ENCODE measurements around the gene SLC16A11. TPM values are rescaled to one million over a fixed set of nuclear protein-coding genes. Genes with fewer than 3 reads are reported as not detected.
"Not testable (repeated sequence)": the region's sequence is repeated elsewhere in the genome, so short reads cannot be mapped to it uniquely, and the experiment has no call there.

The SLC16A11 gene
- total RNA-seq, 1 donor from 2014 or later: 0.47 TPM

DNA sequence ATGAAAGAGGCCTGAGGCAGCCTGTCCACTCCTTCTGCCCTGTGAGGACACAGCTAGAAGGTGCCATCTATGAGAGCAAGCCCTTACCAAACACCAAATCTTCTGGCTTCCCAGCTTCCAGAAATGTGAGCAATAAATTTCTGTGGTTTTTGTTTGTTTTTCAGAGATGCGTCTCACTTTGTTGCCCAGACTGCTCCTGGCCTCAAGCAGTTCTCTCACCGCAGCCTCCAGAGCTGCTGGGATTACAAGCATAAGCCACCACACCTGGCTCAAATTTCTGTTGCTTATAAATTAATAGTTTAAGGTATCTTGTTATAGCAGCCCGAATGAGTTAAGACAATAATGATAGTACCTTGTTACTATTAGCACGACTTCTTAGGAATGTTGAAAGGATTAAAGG, 12.5 kb upstream of the SLC16A11 start:
- H3K27ac Mint-ChIP-seq (ENCODE audit: unreplicated experiment): no peak overlapping the region
- H3K9me3 Mint-ChIP-seq (ENCODE audit: low read depth): no peaks in the 10 kb centered on the region
- H3K36me3 Mint-ChIP-seq (ENCODE audit: low read depth): no peaks in the 10 kb centered on the region
- peaks cover 10% of the 10 kb centered on the region for H3K4me1 Mint-ChIP-seq (ENCODE audit: low read depth)
- H3K27me3 Mint-ChIP-seq (ENCODE audit: low read depth): peaks cover 3% of the 10 kb centered on the region
- H3K4me3 Mint-ChIP-seq (ENCODE audit: unreplicated experiment): no peak overlapping the region
- DNase-seq (ENCODE audit: low spot score): no peak
- TF ChIP-seq, protein P1, sequence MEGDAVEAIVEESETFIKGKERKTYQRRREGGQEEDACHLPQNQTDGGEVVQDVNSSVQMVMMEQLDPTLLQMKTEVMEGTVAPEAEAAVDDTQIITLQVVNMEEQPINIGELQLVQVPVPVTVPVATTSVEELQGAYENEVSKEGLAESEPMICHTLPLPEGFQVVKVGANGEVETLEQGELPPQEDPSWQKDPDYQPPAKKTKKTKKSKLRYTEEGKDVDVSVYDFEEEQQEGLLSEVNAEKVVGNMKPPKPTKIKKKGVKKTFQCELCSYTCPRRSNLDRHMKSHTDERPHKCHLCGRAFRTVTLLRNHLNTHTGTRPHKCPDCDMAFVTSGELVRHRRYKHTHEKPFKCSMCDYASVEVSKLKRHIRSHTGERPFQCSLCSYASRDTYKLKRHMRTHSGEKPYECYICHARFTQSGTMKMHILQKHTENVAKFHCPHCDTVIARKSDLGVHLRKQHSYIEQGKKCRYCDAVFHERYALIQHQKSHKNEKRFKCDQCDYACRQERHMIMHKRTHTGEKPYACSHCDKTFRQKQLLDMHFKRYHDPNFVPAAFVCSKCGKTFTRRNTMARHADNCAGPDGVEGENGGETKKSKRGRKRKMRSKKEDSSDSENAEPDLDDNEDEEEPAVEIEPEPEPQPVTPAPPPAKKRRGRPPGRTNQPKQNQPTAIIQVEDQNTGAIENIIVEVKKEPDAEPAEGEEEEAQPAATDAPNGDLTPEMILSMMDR (IDR thresholded peaks at IDR 0.05): no peak

DNA sequence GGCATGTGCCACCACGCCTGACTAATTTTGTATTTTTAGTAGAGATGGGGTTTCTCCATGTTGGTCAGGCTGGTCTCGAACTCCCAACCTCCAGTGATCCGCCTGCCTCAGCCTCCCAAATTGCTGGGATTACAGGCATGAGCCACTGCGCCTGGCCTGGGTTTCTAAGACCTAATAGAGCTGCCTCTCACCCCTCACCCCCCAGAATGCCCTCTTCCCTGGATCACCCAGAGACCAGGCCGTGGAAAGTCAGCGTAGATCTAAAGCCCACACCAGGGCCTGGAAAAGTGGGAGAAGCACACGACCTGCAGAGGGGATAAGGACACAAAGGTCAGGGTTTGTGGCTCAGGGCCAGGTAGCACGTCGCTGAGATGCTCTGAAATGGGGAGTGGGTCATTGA, 6.7 kb upstream of the SLC16A11 start:
- H3K27ac Mint-ChIP-seq (ENCODE audit: unreplicated experiment); H3K4me3 Mint-ChIP-seq (ENCODE audit: unreplicated experiment); H3K27me3 Mint-ChIP-seq (ENCODE audit: low read depth); DNase-seq (ENCODE audit: low spot score); H3K9me3 Mint-ChIP-seq (ENCODE audit: low read depth); H3K36me3 Mint-ChIP-seq (ENCODE audit: low read depth): not testable (repeated sequence)
- H3K4me1 Mint-ChIP-seq (ENCODE audit: low read depth): peaks cover 16% of the 10 kb centered on the region

- Mint-ChIP-seq H3K4me3 (ENCODE audit: unreplicated experiment) (no peak overlapping the region), H3K27me3 (ENCODE audit: low read depth) (peaks cover 8% of the 10 kb centered on the region), H3K27ac (ENCODE audit: unreplicated experiment) (no peak overlapping the region), H3K4me1 (ENCODE audit: low read depth) (peaks cover 17% of the 10 kb centered on the region), H3K9me3 (ENCODE audit: low read depth) (no peaks in the 10 kb centered on the region), H3K36me3 (ENCODE audit: low read depth) (no peaks in the 10 kb centered on the region)
- DNase-seq (ENCODE audit: low spot score): no peak
- TF ChIP-seq, protein P1 (IDR thresholded peaks at IDR 0.05): no peak
These were observed 5.1 kb upstream of the SLC16A11 start for GRCh38 chr17:7048968-7049367.

GRCh38 chr17:7047566-7047965, 3.7 kb upstream of the SLC16A11 start:
- TF ChIP-seq, protein P1 (IDR thresholded peaks at IDR 0.05): no peak
- Mint-ChIP-seq H3K36me3 (ENCODE audit: low read depth) (no peaks in the 10 kb centered on the region), H3K27ac (ENCODE audit: unreplicated experiment) (no peak overlapping the region), H3K9me3 (ENCODE audit: low read depth) (no peaks in the 10 kb centered on the region), H3K27me3 (ENCODE audit: low read depth) (peaks cover 6% of the 10 kb centered on the region), H3K4me1 (ENCODE audit: low read depth) (peaks cover 23% of the 10 kb centered on the region), H3K4me3 (ENCODE audit: unreplicated experiment) (no peak overlapping the region)
- no peak for DNase-seq (ENCODE audit: low spot score)

GRCh38 chr17:7046725-7047397, 3.0 kb upstream of the SLC16A11 start:
- not testable (repeated sequence) for H3K9me3 Mint-ChIP-seq (ENCODE audit: low read depth); H3K27me3 Mint-ChIP-seq (ENCODE audit: low read depth); H3K36me3 Mint-ChIP-seq (ENCODE audit: low read depth); H3K4me3 Mint-ChIP-seq (ENCODE audit: unreplicated experiment); DNase-seq (ENCODE audit: low spot score); H3K27ac Mint-ChIP-seq (ENCODE audit: unreplicated experiment)
- H3K4me1 Mint-ChIP-seq (ENCODE audit: low read depth): peaks cover 26% of the 10 kb centered on the region

DNA sequence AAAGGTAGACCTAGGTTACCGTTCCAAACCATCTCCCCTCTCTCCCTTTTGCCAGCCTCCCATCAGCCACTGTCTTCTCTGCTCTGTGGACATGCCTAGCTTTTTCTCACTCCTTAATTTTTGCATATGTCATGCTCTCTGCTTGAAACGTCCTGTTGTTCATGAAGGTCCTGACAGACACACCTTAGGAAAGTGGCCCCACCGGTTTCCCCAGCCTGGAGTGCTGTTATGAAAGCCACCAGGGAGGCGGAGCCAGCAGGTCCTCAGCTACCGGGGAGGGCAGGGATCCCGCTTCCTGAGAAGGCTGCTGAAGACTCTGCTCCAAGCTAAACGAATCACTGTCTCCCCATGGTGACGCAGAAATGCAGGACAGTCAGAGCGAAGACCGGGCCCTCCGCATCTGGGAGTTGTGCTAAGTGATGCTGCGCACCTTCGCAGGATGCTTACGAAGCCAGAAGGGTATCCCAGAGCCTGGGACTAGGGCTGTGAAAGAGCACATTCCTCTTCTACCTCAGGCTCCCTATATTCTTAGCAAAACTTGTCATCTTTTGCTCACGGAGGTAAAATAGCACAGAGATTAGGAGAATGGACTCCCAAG, 2.3 kb upstream of the SLC16A11 start:
- Mint-ChIP-seq H3K4me1 (ENCODE audit: low read depth) (peaks cover 26% of the 10 kb centered on the region), H3K4me3 (ENCODE audit: unreplicated experiment) (no peak overlapping the region), H3K36me3 (ENCODE audit: low read depth) (no peaks in the 10 kb centered on the region), H3K27ac (ENCODE audit: unreplicated experiment) (no peak overlapping the region), H3K27me3 (ENCODE audit: low read depth) (peaks cover 6% of the 10 kb centered on the region), H3K9me3 (ENCODE audit: low read depth) (no peaks in the 10 kb centered on the region)
- DNase-seq (ENCODE audit: low spot score): no peak
- TF ChIP-seq, protein P1 (IDR thresholded peaks at IDR 0.05): no peak

All from chondrocyte (in vitro differentiated cells).